ENCODE data around the gene ENPP5. TPM values are rescaled to one million over a fixed set of nuclear protein-coding genes. Genes with fewer than 3 reads are reported as not detected.

ENPP5 gene
- total RNA-seq, 1 experiment from 2014 or later = not detected

DNA sequence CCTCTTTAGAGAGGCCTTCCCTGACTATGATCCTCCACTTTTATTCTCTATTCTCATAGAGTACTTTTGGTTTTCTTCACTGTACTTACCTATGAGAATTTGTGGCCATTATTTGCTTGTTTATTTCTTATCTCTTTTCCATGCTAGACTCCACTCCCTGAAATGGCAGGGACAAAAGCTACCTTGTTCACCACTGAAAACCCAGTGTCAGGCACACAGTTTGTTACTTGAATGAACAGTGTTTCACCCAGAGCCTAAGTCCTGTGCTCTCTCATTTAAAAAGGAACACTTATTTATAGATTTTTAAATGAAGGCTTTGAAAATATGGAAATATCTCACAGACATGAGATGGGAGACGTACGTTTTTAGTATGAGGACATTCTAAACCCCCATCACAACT lies 47.7 kb upstream of the ENPP5 start:
- no peak overlapping the region for H3K27ac ChIP-seq (ENCODE audit: low read length)
- TF ChIP-seq, protein P1, sequence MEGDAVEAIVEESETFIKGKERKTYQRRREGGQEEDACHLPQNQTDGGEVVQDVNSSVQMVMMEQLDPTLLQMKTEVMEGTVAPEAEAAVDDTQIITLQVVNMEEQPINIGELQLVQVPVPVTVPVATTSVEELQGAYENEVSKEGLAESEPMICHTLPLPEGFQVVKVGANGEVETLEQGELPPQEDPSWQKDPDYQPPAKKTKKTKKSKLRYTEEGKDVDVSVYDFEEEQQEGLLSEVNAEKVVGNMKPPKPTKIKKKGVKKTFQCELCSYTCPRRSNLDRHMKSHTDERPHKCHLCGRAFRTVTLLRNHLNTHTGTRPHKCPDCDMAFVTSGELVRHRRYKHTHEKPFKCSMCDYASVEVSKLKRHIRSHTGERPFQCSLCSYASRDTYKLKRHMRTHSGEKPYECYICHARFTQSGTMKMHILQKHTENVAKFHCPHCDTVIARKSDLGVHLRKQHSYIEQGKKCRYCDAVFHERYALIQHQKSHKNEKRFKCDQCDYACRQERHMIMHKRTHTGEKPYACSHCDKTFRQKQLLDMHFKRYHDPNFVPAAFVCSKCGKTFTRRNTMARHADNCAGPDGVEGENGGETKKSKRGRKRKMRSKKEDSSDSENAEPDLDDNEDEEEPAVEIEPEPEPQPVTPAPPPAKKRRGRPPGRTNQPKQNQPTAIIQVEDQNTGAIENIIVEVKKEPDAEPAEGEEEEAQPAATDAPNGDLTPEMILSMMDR (IDR thresholded peaks at IDR 0.05) = no peak
- TF ChIP-seq SIN3A (IDR thresholded peaks at IDR 0.05; ENCODE audit: borderline replicate concordance, insufficient read depth, low read depth, low read length) = no peak
- TF ChIP-seq TCF7L2 (IDR thresholded peaks at IDR 0.05; ENCODE audit: low read depth, low read length) = no peak
- no peak overlapping the region for H3K4me3 ChIP-seq (ENCODE audit: low read depth in 2 of 2, low read length in 2 of 2)
- no TSS peak for BruUV-seq (replicated peaks)
- no peaks in the 10 kb centered on the region for H3K36me3 ChIP-seq (ENCODE audit: control insufficient read depth, insufficient read depth, low read length)
- DNase-seq (ENCODE audit: low read depth, low spot score) (no peak), ATAC-seq (no peak)
- POLR2A ChIA-PET = no interaction called here
- no peaks in the 10 kb centered on the region for H3K4me1 ChIP-seq (ENCODE audit: control insufficient read depth, insufficient read depth, low read length)
- intact Hi-C loops (cut with micrococcal nuclease; ENCODE audit: unreplicated experiment) (no loop called here), in situ Hi-C loops (cut with HindIII; ENCODE audit: low pct_unique_long_range_greater_than_20kb, low sequenced_read_pairs) (no loop called here)
- no peaks in the 10 kb centered on the region for H3K9me3 ChIP-seq (ENCODE audit: control insufficient read depth, insufficient read depth, low read depth, low read length)
- 0 out of 2 replicates have a peak, but pooled peaks cover 2% of the 10 kb centered on the region for H3K27me3 ChIP-seq (ENCODE audit: control insufficient read depth, insufficient read depth, low read length)
- CTCF ChIA-PET = no interaction called here

DNA sequence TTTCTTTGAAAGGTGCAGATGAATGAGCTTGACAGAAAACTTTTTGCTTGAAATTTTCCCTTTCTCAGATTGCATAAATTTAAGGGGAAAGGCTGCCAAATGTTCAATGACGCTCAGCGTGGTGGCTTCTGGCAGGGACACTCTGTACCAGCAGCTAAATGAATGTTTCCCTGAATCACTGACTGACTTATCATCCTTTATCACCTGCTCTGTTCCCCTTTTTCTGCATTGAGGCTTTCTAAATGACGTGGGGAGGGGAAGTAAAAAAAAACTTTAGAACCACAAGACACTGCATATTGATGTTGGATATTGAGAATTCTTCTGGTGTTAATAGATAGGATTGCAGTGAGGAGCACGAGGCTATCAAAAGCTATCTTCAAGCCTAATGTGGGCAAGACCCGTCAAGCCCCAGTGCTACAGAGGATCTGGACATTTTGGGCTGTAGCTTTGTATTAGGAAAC lies 46.9 kb upstream of the ENPP5 start:
- H3K27me3 ChIP-seq (ENCODE audit: control insufficient read depth, insufficient read depth, low read length) = 0 out of 2 replicates have a peak, but pooled peaks cover 2% of the 10 kb centered on the region
- BruUV-seq (replicated peaks) = no TSS peak
- H3K9me3 ChIP-seq (ENCODE audit: control insufficient read depth, insufficient read depth, low read depth, low read length) = no peaks in the 10 kb centered on the region
- no peak for TF ChIP-seq TCF7L2 (IDR thresholded peaks at IDR 0.05; ENCODE audit: low read depth, low read length)
- TF ChIP-seq, protein P1 (IDR thresholded peaks at IDR 0.05) = no peak
- TF ChIP-seq, protein P2, sequence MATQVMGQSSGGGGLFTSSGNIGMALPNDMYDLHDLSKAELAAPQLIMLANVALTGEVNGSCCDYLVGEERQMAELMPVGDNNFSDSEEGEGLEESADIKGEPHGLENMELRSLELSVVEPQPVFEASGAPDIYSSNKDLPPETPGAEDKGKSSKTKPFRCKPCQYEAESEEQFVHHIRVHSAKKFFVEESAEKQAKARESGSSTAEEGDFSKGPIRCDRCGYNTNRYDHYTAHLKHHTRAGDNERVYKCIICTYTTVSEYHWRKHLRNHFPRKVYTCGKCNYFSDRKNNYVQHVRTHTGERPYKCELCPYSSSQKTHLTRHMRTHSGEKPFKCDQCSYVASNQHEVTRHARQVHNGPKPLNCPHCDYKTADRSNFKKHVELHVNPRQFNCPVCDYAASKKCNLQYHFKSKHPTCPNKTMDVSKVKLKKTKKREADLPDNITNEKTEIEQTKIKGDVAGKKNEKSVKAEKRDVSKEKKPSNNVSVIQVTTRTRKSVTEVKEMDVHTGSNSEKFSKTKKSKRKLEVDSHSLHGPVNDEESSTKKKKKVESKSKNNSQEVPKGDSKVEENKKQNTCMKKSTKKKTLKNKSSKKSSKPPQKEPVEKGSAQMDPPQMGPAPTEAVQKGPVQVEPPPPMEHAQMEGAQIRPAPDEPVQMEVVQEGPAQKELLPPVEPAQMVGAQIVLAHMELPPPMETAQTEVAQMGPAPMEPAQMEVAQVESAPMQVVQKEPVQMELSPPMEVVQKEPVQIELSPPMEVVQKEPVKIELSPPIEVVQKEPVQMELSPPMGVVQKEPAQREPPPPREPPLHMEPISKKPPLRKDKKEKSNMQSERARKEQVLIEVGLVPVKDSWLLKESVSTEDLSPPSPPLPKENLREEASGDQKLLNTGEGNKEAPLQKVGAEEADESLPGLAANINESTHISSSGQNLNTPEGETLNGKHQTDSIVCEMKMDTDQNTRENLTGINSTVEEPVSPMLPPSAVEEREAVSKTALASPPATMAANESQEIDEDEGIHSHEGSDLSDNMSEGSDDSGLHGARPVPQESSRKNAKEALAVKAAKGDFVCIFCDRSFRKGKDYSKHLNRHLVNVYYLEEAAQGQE (IDR thresholded peaks at IDR 0.05; ENCODE audit: insufficient read depth in 1 of 2, low read depth in 2 of 2, low read length in 1 of 2) = no peak
- no peak for TF ChIP-seq SIN3A (IDR thresholded peaks at IDR 0.05; ENCODE audit: borderline replicate concordance, insufficient read depth, low read depth, low read length)
- no peak for TF ChIP-seq POLR2AphosphoS5 (IDR thresholded peaks at IDR 0.05; ENCODE audit: low read depth, low read length)
- POLR2A ChIA-PET = no interaction called here
- intact Hi-C loops (cut with micrococcal nuclease; ENCODE audit: unreplicated experiment) (no loop called here), in situ Hi-C loops (cut with HindIII; ENCODE audit: low pct_unique_long_range_greater_than_20kb, low sequenced_read_pairs) (no loop called here)
- H3K36me3 ChIP-seq (ENCODE audit: control insufficient read depth, insufficient read depth, low read length) = no peaks in the 10 kb centered on the region
- CTCF ChIA-PET = no interaction called here
- H3K4me3 ChIP-seq (ENCODE audit: low read depth in 2 of 2, low read length in 2 of 2) = no peak overlapping the region
- DNase-seq (ENCODE audit: low read depth, low spot score) (no peak), ATAC-seq (no peak)
- no peaks in the 10 kb centered on the region for H3K4me1 ChIP-seq (ENCODE audit: control insufficient read depth, insufficient read depth, low read length)
- no peak overlapping the region for H3K27ac ChIP-seq (ENCODE audit: low read length)
